Upper lobe of left lung (tissue), 6 donors: Measurements from ENCODE around the gene C6orf62. TPM values are rescaled to one million over a fixed set of nuclear protein-coding genes. Genes with fewer than 3 reads are reported as not detected.

Source experiments
- ATAC-seq, 2 donors: fragments of 200-7000 bp; cut with Tn5 transposase; one replicate each; pipeline ENCODE4 v1.9.1; 2022; ENCODE audit warnings: mild to moderate bottlenecking in 2 of 2, moderate library complexity in 2 of 2; ENCODE audit not compliant: low FRiP score in 2 of 2
- DNase-seq, 2 donors: peaks; one replicate each; pipeline ENCODE4 v3.0.0-alpha.2; 2019 to 2020
- H3K27ac ChIP-seq, 4 donors: fragments of 200-600 bp; sonication (generic); one replicate each; pipeline ENCODE4 v1.5.1; 2016 to 2019
- H3K27me3 ChIP-seq, 4 donors: fragments of 200-600 bp; sonication (generic); one replicate each; pipeline ENCODE4 v1.5.1; 2017 to 2019
- H3K36me3 ChIP-seq, 4 donors: fragments of 200-600 bp; sonication (generic); one replicate each; pipeline ENCODE4 v1.5.1; 2016 to 2019
- H3K4me1 ChIP-seq, 4 donors: fragments of 200-600 bp; sonication (generic); one replicate each; pipeline ENCODE4 v1.5.1; 2018 to 2019
- H3K4me3 ChIP-seq, 4 donors: fragments of 200-600 bp; sonication (generic); one replicate each; pipeline ENCODE4 v1.5.1; 2017 to 2019; ENCODE audit warnings: mild to moderate bottlenecking in 2 of 4, moderate library complexity in 1 of 4
- H3K9me3 ChIP-seq, 4 donors: fragments of 200-600 bp; sonication (generic); one replicate each; pipeline ENCODE4 v1.5.1; 2018 to 2019
- CTCF ChIP-seq, 6 experiments: fragments of 450-650 bp in 4 of 6; fragments of 200-600 bp in 2 of 6; sonication (generic) in 2 of 6; IDR thresholded peaks; one replicate each; pipeline ENCODE4 v1.5.1; 2016 to 2019; ENCODE audit warnings: antibody characterized with exemption in 6 of 6
- EP300 ChIP-seq, 4 donors: sonication (generic); formaldehyde crosslinking; IDR thresholded peaks; one replicate each; pipeline ENCODE4 v1.5.1; 2017; ENCODE audit warnings: antibody characterized with exemption in 4 of 4, control low read depth in 2 of 4
- POLR2A ChIP-seq, 4 donors: fragments of 450-650 bp; IDR thresholded peaks; one replicate each; pipeline ENCODE4 v1.5.1; 2016 to 2017; ENCODE audit warnings: antibody characterized with exemption in 4 of 4, mild to moderate bottlenecking in 2 of 4
- POLR2AphosphoS5 ChIP-seq, 2 donors: sonication (generic); formaldehyde crosslinking; IDR thresholded peaks; one replicate each; pipeline ENCODE4 v1.5.1; 2017; ENCODE audit warnings: antibody characterized with exemption in 2 of 2
- WGBS, 2 donors: methylation state at CpG; one replicate each; pipeline ENCODE4 v1.1.5; 2017 to 2018; 5-methylcytosine and 5-hydroxymethylcytosine counted together
- total RNA-seq, 6 donors: library from RNA; depleted of rRNA in 4 of 6; stranded (reverse); fragments of >200 nt in 4 of 6; gene quantifications; one replicate each; pipeline versions ENCODE4 v1.1.0 to v1.2.1, GENCODE V29; 2016 to 2021
- donor health status: DM: no; HTN: no; CAD: no; lungs with moderate emphysema.
- donor health status: DM: no; HTN: yes; CAD: no; lungs with severe emphysema.

C6orf62 gene
- total RNA-seq, 6 donors from 2014 or later, result 41.9 to 131 (median 95.3) TPM

- 96 to 98% methylated on average over 3 of the region's 3 CpGs for WGBS, 2 donors
- ATAC-seq, result no peak
These were observed 4.3 kb upstream of the C6orf62 start for GRCh38 chr6:24723270-24723669.

GRCh38 chr6:24721461-24722215, 2.7 kb upstream of the C6orf62 start:
- 5 to 7% methylated on average over 23 to 26 of the region's 26 CpGs for WGBS, 2 donors
- Histone ChIP-seq H3K9me3 (no peaks in the 10 kb centered on the region), H3K27ac (peak overlapping the region; percentile 98 to 100 (median 100)), H3K4me1 (peaks cover 9 to 22% (median 15%) of the 10 kb centered on the region in 4 donors), H3K27me3 (no peaks in the 10 kb centered on the region), H3K4me3 (peak overlapping the region; percentile 51 to 82 (median 64)), H3K36me3 (peaks cover 0 to 6% (median 0%) of the 10 kb centered on the region in 4 donors)
- peak; percentile 86 to 94 for DNase-seq
- TF ChIP-seq POLR2A (IDR thresholded peaks at IDR 0.05), result peak in 3 of 4 donors; percentile 78 to 93 (median 82)
- peak in 1 of 6 experiments; percentile 6 for TF ChIP-seq CTCF (IDR thresholded peaks at IDR 0.05)
- TF ChIP-seq POLR2AphosphoS5 (IDR thresholded peaks at IDR 0.05), result peak in 1 of 2 donors; percentile 89
- TF ChIP-seq EP300 (IDR thresholded peaks at IDR 0.05), result no peak
- peak; percentile 78 to 89 for ATAC-seq

More at GRCh38 chr6:24723270-24723669, 4.3 kb upstream of the C6orf62 start:
- H3K9me3 ChIP-seq, result no peaks in the 10 kb centered on the region
- TF ChIP-seq EP300 (IDR thresholded peaks at IDR 0.05) (no peak), POLR2AphosphoS5 (IDR thresholded peaks at IDR 0.05) (no peak), POLR2A (IDR thresholded peaks at IDR 0.05) (no peak), CTCF (IDR thresholded peaks at IDR 0.05) (no peak)
- H3K4me1 ChIP-seq, result peaks cover 0 to 6% (median 5%) of the 10 kb centered on the region in 4 donors
- H3K27me3 ChIP-seq, result no peaks in the 10 kb centered on the region
- no peak overlapping the region for H3K27ac ChIP-seq
- no peak for DNase-seq
- H3K36me3 ChIP-seq, result peaks cover 0 to 2% (median 0%) of the 10 kb centered on the region in 4 donors
- no peak overlapping the region for H3K4me3 ChIP-seq

DNA sequence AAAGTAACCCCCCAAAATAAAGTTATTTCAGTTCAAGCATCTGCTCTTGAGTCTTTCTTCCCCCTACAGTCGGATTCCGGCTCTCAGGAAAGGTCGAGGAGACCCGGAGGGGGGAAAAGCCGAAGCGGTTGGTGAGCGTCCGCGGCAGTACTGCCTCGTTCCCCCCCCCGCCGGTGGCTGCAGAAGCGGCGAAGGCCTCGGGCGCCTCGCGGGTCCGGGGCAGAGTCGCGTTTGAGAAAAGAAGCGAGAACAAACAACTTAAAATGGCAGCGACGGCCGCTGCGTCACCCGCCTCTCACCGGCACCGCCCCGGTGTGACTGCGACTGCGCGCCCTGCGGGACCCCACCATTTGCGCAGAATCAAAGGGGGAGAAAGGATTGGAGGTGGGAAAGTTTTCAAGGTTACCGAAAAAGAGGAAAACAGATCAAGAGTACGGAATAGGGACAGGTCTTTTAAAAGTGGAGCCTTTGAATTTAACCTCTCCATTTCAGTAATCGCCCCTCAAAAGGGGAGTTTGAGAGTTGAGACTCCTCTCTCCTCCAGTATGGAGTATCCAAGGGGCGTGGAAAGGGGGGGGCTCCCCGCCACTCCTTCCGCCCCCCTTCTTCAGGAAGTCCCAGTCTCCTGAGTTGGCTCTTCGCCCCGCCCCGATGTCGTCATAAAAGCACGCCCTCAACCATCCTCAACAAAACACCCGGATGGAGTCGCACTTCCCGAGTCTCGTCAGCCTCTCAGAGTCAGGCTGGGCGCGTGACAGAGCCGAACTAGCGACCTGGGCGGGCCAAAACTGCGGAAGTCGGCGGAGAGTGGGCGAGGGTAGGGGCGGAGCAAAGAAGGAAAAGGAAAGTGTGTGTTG, 1.9 kb upstream of the C6orf62 start:
- DNase-seq (peak; percentile 98 to 100), ATAC-seq (peak; percentile 95 to 99)
- 0% methylated on average over 47 to 58 of the region's 60 CpGs for WGBS, 2 donors
- TF ChIP-seq CTCF (IDR thresholded peaks at IDR 0.05) (peak in 1 of 6 experiments; percentile 4), EP300 (IDR thresholded peaks at IDR 0.05) (peak in 1 of 4 donors; percentile 81), POLR2A (IDR thresholded peaks at IDR 0.05) (peak; percentile 88 to 100 (median 98)), POLR2AphosphoS5 (IDR thresholded peaks at IDR 0.05) (peak; percentile 97 to 99)
- Histone ChIP-seq H3K27ac (peak overlapping the region; percentile 98 to 100 (median 100)), H3K4me1 (peaks cover 17 to 30% (median 23%) of the 10 kb centered on the region in 4 donors), H3K9me3 (no peaks in the 10 kb centered on the region), H3K4me3 (peak overlapping the region; percentile 69 to 84 (median 78)), H3K36me3 (peaks cover 0 to 9% (median 4%) of the 10 kb centered on the region in 4 donors), H3K27me3 (no peaks in the 10 kb centered on the region)

- Histone ChIP-seq H3K4me1 (peaks cover 24 to 36% (median 29%) of the 10 kb centered on the region in 4 donors), H3K36me3 (peaks cover 1 to 16% (median 11%) of the 10 kb centered on the region in 4 donors), H3K9me3 (no peaks in the 10 kb centered on the region), H3K27me3 (no peaks in the 10 kb centered on the region), H3K4me3 (peak overlapping the region; percentile 69 to 84 (median 78)), H3K27ac (peak overlapping the region; percentile 98 to 100 (median 100))
- 0% methylated on average over 13 to 18 of the region's 39 CpGs for WGBS, 2 donors
- DNase-seq, result peak; percentile 64 to 94
- peak; percentile 46 to 72 for ATAC-seq
- peak in 1 of 2 donors; percentile 44 for TF ChIP-seq POLR2AphosphoS5 (IDR thresholded peaks at IDR 0.05)
- TF ChIP-seq POLR2A (IDR thresholded peaks at IDR 0.05), result no peak
These were observed 1.2 kb upstream of the C6orf62 start for GRCh38 chr6:24720131-24720603.
